GM12892 (cell line): ENCODE data around the gene GOLGA6C.

Source experiments
- DNase-seq: peaks from one replicate; pipeline ENCODE4 v3.0.0; 2011; ENCODE audit not compliant: insufficient read length
- FAIRE-seq: peaks from 2 replicates; lab custom pipeline; 2011; peaks lifted over from hg19 to GRCh38; lab: Jason Lieb, UNC
- POLR2A ChIP-seq: IDR thresholded peaks from 2 replicates; pipeline ENCODE4 v1.6.1; 2011; ENCODE audit warnings: low read depth, low read length, control low read depth
- POLR2AphosphoS5 ChIP-seq: IDR thresholded peaks from 2 replicates; pipeline ENCODE4 v1.6.1; 2011; ENCODE audit warnings: low read depth, low read length, control low read depth
- TAF1 ChIP-seq: IDR thresholded peaks from 2 replicates; pipeline ENCODE4 v1.6.1; 2011; ENCODE audit warnings: low read depth, mild to moderate bottlenecking, control low read depth, low read length, borderline replicate concordance

Gene GOLGA6C

DNA sequence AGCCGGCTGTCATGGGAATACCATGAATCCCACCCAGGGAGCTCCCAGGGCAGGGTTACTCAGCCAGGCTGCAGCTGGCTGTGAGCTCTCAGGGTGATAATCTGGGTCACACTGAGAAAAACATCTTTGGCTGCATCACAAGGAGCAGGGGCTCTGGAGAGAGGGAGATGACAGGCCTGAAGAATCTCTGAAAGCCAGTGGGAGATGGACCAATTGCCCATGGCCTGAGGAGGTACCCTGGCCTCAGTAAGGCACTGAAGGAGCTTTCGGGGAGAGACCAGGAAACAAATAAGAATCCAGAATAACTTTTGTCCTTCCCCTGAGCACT lies 28.2 kb upstream of the GOLGA6C start:
- FAIRE-seq: no peak
- no peak for TF ChIP-seq POLR2A
- TF ChIP-seq POLR2AphosphoS5: no peak
- TF ChIP-seq TAF1: no peak
- no peak for DNase-seq

DNA sequence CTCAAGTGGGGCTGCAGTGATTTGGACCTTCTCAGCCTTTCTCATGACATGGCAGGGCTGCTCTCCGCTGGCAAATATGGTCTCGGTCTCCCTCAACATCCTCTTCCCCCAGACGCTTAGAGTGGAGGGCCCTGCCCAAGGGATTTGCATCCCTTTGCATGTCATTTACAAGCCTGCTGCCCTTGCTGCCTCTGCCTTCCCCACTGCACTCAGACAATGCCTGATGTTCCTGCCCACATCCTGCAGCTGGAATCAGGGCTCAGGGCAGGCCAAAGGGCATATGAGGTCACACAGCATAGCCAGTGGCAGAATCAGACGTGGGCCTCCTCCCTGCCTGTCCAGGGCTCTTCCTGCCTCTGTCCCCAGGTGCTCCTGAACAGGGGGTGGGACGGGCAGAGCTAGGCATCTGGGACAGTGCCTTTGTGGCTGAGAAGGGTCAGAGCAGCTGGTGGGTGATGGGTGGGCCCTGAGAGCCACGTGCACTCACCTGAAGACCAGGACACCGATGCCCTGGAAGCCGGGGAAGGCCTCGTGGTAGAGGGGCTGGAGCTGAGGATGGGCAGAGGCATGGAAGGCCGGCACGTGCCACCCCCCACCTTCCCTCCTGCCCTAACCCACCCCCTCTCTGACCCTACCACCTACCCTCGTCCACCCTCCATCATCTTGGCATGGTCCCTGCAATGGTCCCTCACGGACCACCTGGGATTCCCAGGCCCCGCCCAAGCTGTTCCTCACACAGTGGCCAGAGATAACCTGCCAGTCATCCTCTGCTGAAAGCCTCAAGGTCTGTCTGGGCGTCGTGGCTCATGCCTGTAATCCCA lies 27.4 kb upstream of the GOLGA6C start:
- FAIRE-seq: no peak
- TF ChIP-seq POLR2AphosphoS5 (no peak), POLR2A (no peak), TAF1 (no peak)
- DNase-seq: peak; percentile 23

DNA sequence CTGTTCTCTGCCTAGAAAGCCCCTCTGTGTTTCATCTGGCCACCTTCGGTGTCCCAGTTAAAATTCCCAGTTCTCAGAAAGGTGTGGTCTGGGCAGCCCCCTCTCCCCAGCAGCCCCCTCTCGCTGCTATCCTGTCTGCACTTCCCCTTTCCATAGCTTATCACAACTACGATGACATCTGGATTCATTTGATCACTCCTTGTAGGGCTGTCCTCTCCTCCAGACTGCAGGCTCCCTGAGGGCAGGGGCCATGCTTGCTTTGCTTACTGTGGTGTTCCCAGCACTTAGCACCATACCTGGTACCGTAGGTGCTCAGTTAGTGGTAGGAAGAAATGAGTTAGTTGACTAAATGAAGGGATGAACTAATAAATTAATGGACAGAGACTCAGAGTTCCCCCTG lies 26.3 kb upstream of the GOLGA6C start:
- TF ChIP-seq POLR2A: no peak
- TF ChIP-seq POLR2AphosphoS5: no peak
- DNase-seq (no peak), FAIRE-seq (no peak)

DNA sequence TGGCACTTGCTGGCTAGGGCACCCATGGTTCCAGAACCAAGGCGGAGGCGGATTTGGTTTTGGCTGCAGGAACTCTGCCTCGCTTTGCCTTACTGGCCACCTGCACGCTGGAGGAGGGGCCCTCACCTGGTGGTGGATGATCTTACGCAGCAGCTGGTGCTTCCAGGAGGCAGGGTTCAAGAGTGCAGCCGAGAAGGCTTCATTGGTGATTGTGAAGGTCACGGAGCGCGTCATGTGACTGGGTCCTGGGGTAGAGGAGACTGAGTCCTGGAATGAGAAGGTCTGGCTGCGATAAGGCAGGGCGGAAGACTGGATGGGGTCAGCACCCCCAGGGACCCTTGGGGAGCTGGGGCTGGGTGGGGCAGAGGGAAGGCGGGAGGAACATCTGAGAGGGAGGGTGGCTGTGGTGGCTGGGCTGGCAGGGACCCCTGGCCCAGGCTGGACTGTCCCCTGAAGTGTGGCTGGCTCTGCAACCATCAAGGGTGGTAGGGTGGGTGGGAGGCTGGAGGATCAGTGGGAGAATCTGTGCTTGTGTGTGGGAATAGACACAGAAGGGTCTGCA lies 25.8 kb upstream of the GOLGA6C start:
- DNase-seq: no peak
- TF ChIP-seq TAF1: no peak
- no peak for TF ChIP-seq POLR2A
- TF ChIP-seq POLR2AphosphoS5: no peak
- no peak for FAIRE-seq

DNA sequence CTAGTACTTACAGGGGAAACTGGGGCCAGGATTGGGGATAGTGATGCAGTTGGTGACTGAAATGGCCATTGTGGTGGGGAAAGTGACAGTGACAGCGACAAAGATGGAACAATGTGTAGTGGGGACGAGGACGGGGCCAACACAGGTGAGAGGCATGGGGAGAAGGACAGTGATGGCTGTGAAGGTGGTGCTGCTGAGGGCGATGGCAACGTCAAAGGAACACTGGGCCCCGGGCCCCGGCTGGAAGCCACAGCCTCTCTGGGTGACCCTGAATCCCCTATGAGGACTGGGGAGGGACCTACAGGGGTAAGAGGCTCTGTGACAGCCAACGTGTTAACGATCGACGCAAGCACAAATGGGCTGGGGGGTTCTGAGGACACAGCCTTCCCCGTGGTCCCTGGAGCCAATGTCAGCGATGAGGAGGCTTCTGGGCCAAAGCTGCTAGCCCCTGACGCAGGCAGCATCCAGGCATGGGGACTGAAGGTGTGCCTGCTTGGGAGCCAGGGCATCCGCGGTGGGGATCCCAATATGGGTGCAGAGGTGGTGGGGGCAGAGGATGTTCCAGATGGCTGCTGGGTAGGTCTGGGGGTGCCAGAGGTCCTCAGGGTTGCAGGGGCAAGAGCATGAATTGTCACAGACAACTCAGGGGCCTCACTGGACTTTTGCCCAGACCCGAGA lies 25.2 kb upstream of the GOLGA6C start:
- TF ChIP-seq POLR2A (no peak), TAF1 (no peak), POLR2AphosphoS5 (no peak)
- DNase-seq: peak; percentile 16
- no peak for FAIRE-seq

DNA sequence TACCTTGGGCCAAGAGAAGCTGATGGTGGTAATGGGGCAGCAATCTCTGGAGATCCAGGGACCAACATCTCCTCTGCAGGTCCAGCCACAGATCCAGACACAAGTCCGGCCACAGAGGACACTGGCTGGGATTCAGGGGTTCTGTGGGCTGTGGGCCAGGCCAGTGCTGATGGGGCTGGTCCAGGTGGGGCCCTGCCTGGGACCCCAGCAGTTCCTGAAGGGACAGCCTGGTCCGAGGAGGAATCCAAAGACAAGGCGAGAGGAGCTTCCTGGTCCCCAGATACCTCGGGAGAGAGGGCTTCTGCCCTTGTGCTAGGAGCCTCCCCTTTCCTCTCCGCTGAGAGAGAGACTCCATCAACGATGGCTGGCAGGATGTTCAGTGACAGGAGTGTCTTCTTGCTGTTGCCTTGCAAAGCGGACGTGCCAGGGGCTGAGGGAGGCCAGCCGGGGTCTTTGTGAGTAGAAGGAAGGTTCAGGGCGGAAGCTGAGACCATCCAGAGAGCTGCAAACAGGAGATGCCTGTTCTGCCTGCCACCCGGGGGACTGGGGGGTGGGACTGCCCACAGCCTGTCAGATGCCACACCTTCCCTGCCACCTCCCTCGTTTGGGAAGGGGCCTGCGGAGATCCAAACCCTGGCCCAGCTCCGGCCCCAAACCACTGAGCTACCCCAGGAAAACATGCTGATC lies 24.5 kb upstream of the GOLGA6C start:
- no peak for DNase-seq
- no peak for FAIRE-seq
- TF ChIP-seq TAF1 (no peak), POLR2AphosphoS5 (no peak), POLR2A (no peak)

DNA sequence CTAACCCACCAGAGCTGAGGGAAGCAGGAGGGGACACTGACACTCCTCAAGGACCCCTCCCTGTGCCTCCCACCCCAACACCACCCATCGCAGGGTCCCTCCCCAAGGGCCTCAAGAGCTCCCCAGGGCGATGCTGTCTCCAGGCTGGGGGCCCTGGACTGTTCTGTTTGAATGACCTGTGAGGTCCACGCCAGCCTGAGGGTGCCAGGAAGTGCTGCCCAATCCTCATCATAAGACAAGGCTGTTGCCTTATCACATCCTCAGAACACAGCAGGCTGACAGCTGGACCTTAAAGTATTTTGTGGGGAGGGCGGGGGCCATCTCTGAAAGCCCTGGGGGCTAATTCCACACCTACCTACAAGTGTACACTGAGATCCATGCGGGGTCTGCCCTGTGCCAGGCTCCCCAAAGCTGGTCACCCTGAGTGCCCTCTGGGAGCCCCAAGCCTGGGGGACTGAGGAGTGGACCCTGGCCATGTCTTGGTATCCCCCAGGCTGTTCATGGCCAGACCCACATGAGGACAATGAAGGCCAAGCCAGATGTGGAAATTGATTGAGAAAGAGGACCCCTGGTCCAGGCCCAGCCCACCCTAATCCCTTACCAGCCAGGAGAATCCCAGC lies 23.8 kb upstream of the GOLGA6C start:
- TF ChIP-seq TAF1 (no peak), POLR2AphosphoS5 (no peak), POLR2A (no peak)
- FAIRE-seq: no peak
- no peak for DNase-seq

DNA sequence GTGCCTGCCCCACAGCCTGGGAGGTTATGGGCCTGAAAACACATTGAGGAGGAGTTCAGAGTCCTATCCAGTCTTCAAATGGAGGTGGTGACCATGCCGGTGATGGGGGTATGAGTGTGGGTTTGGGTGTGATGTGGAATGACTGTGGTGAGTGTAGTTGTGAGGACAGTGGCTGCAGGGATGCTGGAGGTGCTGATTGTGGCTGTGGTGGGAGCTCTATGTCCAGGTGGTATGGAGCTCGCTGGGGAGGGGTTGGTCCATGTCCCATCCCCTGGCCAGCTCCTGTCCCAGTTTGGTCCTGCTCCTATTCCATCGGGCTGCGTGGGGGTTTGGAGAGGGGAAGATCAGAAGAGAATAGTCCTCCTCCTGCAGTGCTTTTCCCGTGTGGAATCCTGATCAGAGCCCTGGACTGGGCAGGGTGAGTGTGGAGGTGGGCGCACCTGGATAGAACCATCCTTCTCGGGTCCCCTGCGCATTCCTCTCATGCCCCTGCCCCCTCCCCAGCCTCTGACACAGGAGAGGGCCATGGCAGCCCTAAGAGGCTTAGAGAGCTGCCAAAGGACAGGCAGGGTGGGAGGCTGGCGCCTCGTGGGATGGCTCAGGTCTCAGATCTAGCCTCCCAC lies 23.0 kb upstream of the GOLGA6C start:
- peak; percentile 17 for DNase-seq
- TF ChIP-seq TAF1 (no peak), POLR2A (no peak), POLR2AphosphoS5 (no peak)
- no peak for FAIRE-seq

DNA sequence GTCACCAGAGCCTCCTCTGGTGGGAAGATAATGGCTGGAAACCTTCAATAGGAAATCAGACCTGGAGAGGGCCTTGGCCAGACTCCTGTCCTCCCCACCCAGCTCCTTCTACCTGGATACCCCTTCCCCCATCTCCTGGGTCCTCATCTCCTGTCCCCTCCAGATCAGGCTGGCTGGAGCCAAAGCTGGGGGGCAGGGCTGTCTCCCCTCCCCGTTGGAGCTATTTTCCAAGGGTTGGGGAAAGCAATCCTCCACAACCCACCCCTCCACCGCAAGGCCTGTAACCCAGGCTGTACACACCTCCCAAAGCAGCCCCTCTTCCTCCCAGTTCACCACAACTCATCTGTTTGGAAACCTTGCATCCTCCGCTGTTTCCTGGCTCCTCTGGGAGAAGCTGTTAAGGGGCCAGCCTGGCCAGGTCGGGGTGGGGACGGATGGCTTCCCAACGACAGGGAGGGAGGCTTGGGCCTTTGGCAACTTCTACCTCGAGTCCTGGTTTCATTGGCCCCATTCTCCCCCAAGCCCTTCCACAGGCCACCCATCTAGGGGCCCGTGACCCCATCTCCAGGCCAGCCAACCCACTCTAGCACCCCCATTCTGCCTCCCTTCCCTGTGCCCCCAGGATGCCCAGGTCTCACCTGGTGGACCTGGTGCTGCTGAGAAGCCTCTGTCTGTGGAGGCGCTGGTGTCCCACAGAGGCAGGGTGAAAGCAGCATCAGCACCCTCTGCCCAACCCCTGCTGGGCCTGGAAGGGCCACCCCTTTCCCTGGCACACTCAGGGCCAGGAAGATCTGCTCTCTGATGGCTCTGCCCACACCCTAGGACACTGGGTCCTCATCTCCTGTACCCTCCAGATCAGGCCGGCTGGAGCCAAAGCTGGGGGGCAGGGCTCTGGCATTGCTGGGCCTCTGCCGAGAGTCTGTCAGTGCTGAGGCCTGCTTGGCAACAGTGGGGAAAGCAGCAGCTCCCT lies 22.1 kb upstream of the GOLGA6C start:
- no peak for FAIRE-seq
- TF ChIP-seq TAF1 (no peak), POLR2AphosphoS5 (no peak), POLR2A (no peak)
- DNase-seq: peak; percentile 21
